HL-60/S4 treated with phorbol 12-myristate 13-acetate at 8.2 ng/mL for 4 days and 3 days (cell line): ENCODE measurements around the gene CACNA1B.
"Not testable (repeated sequence)": the region's sequence is repeated elsewhere in the genome, so short reads cannot be mapped to it uniquely, and the experiment has no call there.

Experiments
- in situ Hi-C: fragments of 300-500 bp; cut with MboI; formaldehyde crosslinking; loops from 2 replicates; pipeline ENCODE4 v1.15.0; 2022; ENCODE audit warnings: low sequenced_read_pairs

Gene CACNA1B

DNA sequence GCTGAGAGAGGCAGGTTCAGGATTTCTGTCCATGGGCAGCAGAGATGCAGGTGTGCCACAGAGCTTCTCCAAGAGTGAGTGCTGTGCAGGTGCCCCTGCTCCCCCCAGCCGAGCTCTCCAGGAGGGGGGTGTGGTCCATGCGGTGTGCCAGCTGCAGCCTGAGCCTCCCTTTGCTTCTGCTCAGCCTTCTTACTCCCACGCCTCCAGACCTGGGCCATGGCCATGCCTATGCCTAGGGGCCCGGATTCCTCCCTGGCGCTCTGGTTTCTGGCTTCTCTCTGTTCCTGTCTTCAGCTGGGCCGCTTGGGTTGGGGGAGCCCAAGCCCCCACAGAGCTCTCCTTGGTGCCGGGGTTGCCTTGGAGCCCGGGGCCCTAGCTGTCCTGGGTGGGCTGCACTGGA lies 133.3 kb downstream of the CACNA1B start:
- in situ Hi-C loops = no loop called here

GRCh38 chr9:138011951-138012500 lies 134.4 kb downstream of the CACNA1B start:
- in situ Hi-C loops = no loop called here

DNA sequence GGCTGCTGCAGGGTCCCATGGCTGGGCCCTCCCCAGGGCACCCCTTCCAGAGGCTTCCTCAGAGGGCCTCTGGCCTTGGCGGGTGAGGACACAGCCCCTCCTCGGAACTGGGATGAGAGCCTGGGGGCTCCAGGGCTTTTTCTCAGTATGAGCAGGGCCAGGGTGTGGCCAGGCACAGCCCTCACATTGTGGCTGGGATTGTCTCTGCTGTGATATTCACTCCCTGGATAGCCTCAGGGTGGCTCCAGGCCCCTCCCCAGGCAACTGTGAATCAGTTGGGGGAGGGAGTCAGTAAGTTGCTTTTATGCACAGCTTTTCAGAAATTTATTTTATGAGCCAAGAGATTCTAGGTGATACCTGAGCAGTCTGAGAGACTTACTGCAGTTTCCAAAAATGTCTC lies 135.7 kb downstream of the CACNA1B start:
- in situ Hi-C loops = no loop called here

DNA sequence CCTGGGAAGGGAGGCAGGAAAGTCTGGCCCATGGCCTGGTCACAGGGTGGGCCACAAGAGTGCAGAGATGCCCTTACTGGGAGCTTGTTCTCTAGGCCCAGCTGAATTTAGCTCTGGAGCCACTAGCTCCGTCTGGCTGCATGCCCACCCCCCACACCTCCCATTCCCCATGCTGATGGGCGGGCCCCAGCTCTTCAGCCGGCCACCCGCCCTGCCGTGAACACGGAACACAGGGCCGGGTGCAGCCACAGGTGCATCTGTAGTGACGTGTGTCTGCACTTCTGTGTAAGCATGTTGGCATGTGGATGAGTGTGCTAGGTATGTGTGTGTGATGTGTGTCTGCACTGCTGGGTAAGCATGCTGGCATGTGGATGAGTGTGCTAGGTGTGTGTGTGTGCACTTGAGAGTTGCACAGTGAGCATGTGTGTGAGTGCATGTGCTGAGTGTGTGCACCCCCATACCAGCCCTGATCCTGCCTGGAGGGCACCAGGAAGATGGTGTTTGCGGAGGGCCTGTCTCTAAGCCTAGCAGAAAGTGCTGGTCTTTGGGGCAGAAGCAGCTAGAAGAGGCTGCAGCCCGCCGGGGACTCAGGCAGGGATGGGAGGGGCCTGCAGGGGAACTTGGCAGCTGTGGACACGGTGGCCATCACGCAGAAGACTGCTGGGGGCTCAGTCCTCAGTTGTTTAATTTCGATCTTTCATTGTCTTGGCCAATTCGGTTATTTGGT lies 136.4 kb downstream of the CACNA1B start:
- in situ Hi-C loops = no loop called here

DNA sequence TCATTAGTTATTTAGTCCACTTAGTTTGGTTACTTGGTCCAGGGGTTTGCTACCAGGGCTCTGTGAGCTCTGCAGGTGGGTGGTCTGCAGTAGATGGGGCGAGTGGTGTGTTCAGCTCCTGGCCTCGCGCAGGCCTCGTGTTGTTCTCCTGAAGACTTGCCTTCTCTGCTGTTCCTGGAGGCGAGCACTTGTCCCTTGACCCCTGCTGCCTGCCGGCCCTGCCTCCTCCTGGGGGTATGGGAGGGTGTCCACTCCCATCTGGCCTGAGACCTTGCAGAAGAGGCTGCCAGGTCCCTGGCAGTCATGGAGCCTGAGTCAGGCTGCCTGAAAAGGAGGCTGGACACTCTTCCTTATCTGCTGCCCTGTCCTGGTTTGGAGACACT lies 137.0 kb downstream of the CACNA1B start:
- in situ Hi-C loops = no loop called here

DNA sequence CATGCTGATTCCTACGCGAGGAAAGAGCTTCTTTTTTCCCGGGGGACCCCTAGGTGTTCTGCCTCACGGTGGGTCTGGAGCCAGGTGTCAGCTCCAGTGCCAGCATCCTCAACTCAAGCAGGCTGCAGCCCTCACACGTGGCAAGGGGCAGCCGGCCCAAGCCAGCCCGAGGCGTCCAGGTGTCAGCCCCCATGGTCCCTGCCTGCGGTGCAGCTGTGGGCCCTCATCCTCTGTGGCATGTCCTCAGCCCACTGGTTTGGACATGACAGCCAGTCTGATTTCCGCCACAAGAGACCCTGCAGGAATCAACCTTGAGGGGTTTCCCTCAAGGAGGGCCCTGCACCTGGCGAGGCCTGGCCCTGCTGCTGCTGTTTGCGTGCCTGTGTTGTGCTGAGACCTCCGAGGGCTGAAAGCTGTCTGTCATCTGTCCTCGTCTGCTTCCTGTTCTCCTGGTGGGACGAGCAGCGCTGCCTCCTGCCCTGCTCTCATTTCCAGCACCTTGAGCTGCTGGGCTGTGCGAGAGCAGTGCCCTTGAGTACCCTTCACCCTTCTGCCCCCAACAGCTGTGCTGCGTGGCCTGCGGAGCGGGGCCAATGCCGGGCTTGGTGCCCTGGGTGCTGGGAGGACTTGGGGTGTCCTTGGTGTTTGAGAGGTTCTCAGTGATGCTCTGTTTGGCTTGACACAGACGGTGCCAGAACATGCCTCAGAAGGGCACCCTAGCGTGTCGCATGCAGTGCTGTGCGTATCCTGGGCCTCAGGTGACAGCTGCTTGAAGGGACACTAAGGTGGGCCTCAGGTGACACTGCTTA lies 137.6 kb downstream of the CACNA1B start:
- in situ Hi-C loops = no loop called here

DNA sequence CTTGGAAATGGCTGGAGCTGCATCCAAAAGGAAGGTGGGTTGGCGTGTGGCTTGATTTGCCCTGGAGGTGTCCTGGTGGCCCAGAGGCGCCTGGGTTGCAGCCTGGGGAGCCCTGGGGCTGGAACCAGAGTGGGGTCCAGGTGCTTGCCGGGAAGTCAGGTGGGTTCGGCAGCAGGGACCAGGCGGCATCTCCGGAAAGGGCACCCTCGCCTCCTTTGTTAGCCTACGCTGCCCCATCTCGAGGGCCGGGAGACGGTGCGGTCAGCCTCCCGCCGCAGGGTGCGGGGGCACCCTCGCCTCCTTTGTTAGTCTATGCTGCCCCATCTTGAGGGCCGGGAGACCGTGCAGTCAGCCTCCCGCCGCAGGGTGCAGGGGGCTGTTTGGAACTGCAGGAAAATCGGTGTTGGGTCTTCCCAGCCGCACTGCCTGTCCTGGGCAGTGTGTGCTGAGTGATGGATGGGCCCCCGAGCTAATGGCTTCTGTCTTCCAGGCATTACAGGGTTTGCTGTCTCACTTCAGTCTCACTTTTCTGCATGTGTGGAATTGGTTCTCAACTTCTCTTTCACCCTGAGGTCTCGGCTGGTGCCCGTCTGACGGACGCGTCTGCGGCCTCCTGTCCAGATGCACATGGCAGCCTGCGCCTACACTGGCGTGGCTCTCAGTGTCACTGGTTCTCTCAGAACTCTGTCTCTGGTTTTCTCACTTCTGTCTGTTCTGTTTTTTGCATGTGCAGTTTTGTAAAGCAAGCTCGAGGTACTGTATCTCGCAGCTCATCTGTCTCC lies 139.0 kb downstream of the CACNA1B start:
- in situ Hi-C loops = no loop called here

GRCh38 chr9:138017200-138017599 lies 139.6 kb downstream of the CACNA1B start:
- in situ Hi-C loops = no loop called here

GRCh38 chr9:138019514-138019913 lies 141.9 kb downstream of the CACNA1B start:
- in situ Hi-C loops = not testable (repeated sequence)

- in situ Hi-C loops = no loop called here
These were observed 142.7 kb downstream of the CACNA1B start for GRCh38 chr9:138020120-138020794.

DNA sequence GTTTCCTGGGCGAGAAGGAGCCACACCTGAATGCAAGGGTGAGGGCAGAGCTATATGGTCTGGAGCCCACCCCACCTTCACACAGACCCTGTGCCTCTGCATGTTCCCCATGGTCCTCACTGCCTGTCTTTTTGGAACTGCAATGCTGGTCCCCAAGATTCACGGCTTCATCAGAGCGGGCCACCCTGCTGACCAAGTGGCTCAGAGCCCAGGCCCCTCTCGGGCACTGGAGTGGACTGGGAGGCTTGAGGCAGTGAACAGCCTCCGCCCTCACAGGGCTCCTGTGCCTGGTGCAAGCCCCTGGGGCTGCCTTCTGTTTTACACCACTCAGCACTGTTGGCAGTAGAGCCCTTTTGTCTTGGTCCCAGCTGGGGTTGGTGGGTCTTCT lies 143.2 kb downstream of the CACNA1B start:
- in situ Hi-C loops = no loop called here

DNA sequence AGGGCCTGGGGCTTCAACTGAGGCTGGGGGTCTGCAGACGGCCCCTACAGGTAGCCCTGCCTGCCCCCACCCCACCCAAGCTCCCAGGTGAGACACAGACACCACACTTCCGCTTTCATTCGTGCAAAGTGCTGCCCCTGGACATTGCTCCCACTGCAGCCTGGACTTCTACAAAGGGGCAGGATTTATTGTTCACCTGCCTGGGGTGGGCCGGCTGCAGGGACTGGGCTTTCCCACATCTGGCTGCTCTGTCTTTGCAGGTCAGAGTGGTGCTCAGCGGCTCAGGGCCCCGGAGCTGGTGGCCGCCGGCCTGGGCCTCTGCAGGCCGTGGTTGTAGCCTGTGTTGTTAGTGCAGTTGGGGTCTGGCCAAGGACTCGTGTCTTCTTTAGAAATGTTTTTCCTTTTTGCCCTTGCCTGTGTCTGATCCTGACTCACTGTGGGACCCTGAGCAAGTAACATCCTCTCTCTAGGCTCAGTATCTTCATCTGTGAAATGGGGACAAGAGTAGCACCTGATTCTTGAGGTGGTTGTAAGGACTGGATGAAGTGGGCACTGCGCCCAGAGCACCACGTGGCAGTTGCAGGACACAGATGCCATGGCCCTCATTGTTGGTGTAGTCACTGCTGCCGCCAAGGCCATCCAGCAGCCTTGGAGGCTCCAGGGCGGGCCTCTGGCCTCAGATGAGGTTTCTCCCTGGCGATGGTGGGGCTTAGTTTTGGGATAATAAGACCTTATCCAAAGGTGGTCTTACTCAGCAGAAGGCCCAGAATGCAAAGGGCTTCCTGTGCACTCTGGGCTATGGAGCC lies 143.9 kb downstream of the CACNA1B start:
- in situ Hi-C loops = no loop called here

DNA sequence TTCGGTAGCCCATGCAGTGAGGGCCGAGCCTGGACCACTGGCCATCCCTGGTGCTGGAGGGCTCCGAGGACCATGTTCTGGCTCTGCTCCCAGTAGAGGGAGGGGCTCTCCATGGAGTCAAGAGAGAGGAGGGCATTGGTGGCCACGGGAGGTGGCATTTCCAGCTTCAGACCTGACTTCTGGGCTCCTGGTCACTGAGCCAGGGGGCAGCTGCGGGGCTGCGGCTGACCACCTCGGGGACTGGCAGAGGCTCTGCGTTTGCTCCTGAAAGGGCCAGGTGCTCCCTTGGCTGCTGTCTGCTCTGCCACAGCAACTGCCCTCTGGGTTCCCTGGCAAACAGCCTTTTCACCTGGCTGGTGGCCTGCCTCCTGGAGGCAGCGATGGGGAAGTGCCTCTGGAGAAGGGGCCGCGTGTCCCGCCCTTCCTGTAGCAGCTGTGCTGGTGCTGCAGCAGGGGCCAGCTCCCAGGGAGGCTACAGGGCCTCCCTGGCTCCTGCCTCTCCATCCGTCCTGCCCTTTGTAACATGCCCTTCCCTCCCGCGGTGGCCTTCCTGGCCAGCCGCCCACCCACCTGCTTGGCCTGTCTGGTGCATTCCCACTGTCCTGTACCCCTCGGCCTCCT lies 144.6 kb downstream of the CACNA1B start:
- in situ Hi-C loops = no loop called here

GRCh38 chr9:138022756-138023393 lies 145.3 kb downstream of the CACNA1B start:
- in situ Hi-C loops = no loop called here

DNA sequence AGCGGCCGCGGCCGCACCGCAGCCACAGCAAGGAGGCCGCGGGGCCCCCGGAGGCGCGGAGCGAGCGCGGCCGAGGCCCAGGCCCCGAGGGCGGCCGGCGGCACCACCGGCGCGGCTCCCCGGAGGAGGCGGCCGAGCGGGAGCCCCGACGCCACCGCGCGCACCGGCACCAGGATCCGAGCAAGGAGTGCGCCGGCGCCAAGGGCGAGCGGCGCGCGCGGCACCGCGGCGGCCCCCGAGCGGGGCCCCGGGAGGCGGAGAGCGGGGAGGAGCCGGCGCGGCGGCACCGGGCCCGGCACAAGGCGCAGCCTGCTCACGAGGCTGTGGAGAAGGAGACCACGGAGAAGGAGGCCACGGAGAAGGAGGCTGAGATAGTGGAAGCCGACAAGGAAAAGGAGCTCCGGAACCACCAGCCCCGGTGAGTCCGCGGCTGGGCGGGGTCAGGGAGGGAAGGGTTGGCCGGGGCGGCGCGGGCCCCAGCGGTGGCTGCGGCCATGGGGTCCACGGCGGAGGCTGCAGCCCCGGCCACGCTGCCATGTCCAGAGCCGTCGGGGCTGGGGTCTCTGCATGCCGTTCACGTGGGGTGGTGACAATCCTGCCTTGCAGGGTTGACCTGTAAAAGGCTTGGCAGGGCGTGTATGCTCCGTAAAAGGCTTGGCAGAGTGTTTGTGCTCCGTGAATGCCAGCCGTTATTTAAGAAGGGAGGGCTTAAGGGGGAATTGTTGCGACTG lies 146.0 kb downstream of the CACNA1B start:
- in situ Hi-C loops = no loop called here

DNA sequence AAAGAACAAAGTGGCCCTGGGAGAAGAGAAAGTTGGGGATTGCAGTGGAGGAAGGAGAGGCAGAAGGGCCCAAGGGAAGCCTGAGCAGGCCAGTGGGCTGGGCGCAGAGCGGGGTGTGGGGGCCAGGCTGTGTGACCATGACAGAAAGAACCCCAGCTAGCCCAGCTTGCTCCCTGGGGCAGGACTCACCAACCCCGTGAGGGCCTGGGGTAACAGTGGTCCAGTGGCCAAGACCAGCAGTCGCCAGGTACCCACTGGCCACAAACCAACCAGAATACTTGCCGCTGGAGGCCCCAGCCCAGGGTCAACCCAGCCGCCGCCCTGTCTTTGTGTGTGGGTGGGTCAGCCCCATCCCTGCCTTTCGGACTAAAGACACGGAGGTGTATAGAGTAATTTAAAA lies 146.5 kb downstream of the CACNA1B start:
- in situ Hi-C loops = no loop called here

DNA sequence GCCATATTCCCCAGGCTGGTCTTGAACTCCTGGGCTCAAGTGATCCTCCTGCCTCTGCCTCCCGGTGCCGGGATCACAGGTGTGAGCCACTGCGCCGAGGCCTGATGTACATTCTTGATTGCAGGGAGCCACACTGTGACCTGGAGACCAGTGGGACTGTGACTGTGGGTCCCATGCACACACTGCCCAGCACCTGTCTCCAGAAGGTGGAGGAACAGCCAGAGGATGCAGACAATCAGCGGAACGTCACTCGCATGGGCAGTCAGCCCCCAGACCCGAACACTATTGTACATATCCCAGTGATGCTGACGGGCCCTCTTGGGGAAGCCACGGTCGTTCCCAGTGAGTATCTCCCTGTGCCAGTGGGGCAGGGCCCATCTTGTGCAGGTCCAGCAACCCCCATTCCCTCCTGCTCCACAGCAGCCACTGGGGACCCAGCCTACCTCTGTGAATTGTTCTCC lies 147.3 kb downstream of the CACNA1B start:
- in situ Hi-C loops = no loop called here

DNA sequence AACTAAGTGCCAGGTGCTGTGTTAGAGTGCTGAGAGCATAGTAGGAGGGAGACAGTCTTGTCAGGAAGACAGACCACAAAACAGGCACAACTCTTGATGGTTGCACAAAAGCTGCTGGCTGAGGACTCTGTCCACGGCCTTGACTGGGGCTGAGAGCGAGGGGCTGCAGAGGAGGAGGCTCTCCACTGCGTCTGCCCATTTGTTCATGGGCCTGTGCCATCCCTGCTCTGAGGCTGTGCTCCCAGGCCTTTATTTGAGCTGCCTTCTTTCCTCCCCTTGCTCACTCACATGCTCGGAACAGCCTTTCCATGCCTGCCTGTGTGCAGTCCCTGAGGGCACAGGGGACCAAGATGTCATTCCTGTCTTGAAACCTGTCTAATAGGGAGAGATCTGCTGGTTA lies 147.8 kb downstream of the CACNA1B start:
- in situ Hi-C loops = no loop called here
